ENCODE results near the gene MRPL46.

- no peak for TF ChIP-seq SIN3A (IDR thresholded peaks at IDR 0.05; ENCODE audit: low read depth)
- no peak for TF ChIP-seq CTCF (IDR thresholded peaks at IDR 0.05 in 2 of 3, conservative IDR thresholded peaks at IDR 0.05 in 1 of 3; ENCODE audit: borderline replicate concordance in 1 of 3, insufficient read depth in 1 of 3, low read depth in 2 of 3, low read length in 2 of 3)
- no peak for TF ChIP-seq ZBTB33 (IDR thresholded peaks at IDR 0.05; ENCODE audit: extremely low read depth, insufficient replicate concordance, low read length)
- no peak for TF ChIP-seq POLR2AphosphoS5 (IDR thresholded peaks at IDR 0.05; ENCODE audit: low read depth, low read length)
- TF ChIP-seq EZH2 (IDR thresholded peaks at IDR 0.05) = no peak
- TF ChIP-seq POLR2A (IDR thresholded peaks at IDR 0.05; ENCODE audit: borderline replicate concordance, extremely low read depth, insufficient read depth, insufficient read length) = no peak
- no peak for TF ChIP-seq ELF1 (IDR thresholded peaks at IDR 0.05; ENCODE audit: borderline replicate concordance, low read depth)
- no peak for TF ChIP-seq MAX (IDR thresholded peaks at IDR 0.05)
- no peak for TF ChIP-seq ZNF274 (IDR thresholded peaks at IDR 0.05; ENCODE audit: low read depth, low read length)
- TF ChIP-seq RAD21 (IDR thresholded peaks at IDR 0.05; ENCODE audit: low read depth) = no peak
Measured at GRCh38 chr15:88472225-88472624, 5.0 kb upstream of the MRPL46 start.

All from HCT116 (cell line).